Measurements from ENCODE around the gene SYT1.

DNA sequence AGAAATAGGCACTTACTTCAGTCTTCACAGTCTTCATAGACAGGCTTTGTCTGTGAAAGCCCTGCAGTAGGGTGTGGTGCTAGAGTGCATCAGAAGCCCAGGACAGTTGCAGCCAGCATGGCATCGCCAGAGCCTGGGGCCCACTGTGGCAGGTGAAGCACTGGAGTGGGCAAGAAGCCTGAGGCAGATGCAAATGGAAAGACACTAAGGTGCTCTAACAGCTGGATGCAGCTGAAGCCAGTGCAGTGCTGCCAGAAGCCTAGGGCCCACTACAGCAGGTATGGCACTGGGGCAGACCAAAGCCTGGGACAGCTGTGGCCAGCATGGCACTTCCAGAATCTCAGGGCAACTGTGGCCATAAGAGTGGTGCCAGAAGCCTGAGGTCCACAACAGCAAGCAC, 358.6 kb downstream of the SYT1 start:
- TF ChIP-seq BACH2 (CRISPR knock-in tag; IDR thresholded peaks at IDR 0.05; ENCODE audit: borderline replicate concordance) = no peak
- no peak for TF ChIP-seq RARB (CRISPR knock-in tag; IDR thresholded peaks at IDR 0.05)
- no peak for TF ChIP-seq ZFP30 (CRISPR knock-in tag; IDR thresholded peaks at IDR 0.05)
- TF ChIP-seq, protein P1, sequence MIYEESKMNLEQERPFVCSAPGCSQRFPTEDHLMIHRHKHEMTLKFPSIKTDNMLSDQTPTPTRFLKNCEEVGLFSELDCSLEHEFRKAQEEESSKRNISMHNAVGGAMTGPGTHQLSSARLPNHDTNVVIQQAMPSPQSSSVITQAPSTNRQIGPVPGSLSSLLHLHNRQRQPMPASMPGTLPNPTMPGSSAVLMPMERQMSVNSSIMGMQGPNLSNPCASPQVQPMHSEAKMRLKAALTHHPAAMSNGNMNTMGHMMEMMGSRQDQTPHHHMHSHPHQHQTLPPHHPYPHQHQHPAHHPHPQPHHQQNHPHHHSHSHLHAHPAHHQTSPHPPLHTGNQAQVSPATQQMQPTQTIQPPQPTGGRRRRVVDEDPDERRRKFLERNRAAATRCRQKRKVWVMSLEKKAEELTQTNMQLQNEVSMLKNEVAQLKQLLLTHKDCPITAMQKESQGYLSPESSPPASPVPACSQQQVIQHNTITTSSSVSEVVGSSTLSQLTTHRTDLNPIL (CRISPR knock-in tag; IDR thresholded peaks at IDR 0.05; ENCODE audit: low read depth) = no peak

All from SK-N-SH treated with all-trans-retinoic acid at 6 μM for 48 hours (cell line).